ENCODE results near the gene METTL14. TPM values are rescaled to one million over a fixed set of nuclear protein-coding genes. Genes with fewer than 3 reads are reported as not detected.

The METTL14 gene
- total RNA-seq, 1 donor from 2014 or later, result 12.3 TPM

GRCh38 chr4:118714682-118715081 lies 29.5 kb downstream of the METTL14 start:
- H3K4me3 ChIP-seq, result no peak overlapping the region

GRCh38 chr4:118716304-118716703 lies 31.1 kb downstream of the METTL14 start:
- H3K27me3 ChIP-seq, result no peaks in the 10 kb centered on the region
- intact Hi-C loops (cut with DNase I), result no loop called here
- TF ChIP-seq CTCF (IDR thresholded peaks at IDR 0.05) (no peak), POLR2AphosphoS5 (IDR thresholded peaks at IDR 0.05; ENCODE audit: insufficient read depth in 1 of 2, low read depth in 1 of 2) (no peak), POLR2A (IDR thresholded peaks at IDR 0.05) (no peak)
- H3K27ac ChIP-seq, result no peak overlapping the region
- H3K4me3 ChIP-seq, result no peak overlapping the region
- DNase-seq (ENCODE audit: extremely low spot score in 2 of 2), result no peak
- no peaks in the 10 kb centered on the region for H3K4me1 ChIP-seq
- peaks cover 0 to 6% of the 10 kb centered on the region in 2 donors for H3K36me3 ChIP-seq
- H3K9me3 ChIP-seq, result no peaks in the 10 kb centered on the region

More at GRCh38 chr4:118714682-118715081, 29.5 kb downstream of the METTL14 start:
- intact Hi-C loops (cut with DNase I), result no loop called here
- H3K27me3 ChIP-seq, result no peaks in the 10 kb centered on the region
- TF ChIP-seq POLR2A (IDR thresholded peaks at IDR 0.05) (no peak), POLR2AphosphoS5 (IDR thresholded peaks at IDR 0.05; ENCODE audit: insufficient read depth in 1 of 2, low read depth in 1 of 2) (no peak), CTCF (IDR thresholded peaks at IDR 0.05) (no peak)
- no peaks in the 10 kb centered on the region for H3K9me3 ChIP-seq
- no peak for DNase-seq (ENCODE audit: extremely low spot score in 2 of 2)
- H3K4me1 ChIP-seq, result no peaks in the 10 kb centered on the region
- peaks cover 0 to 13% of the 10 kb centered on the region in 2 donors for H3K36me3 ChIP-seq
- no peak overlapping the region for H3K27ac ChIP-seq

- H3K27ac ChIP-seq, result no peak overlapping the region
- no peaks in the 10 kb centered on the region for H3K4me1 ChIP-seq
- peaks cover 0 to 21% of the 10 kb centered on the region in 2 donors for H3K36me3 ChIP-seq
- TF ChIP-seq POLR2AphosphoS5 (IDR thresholded peaks at IDR 0.05; ENCODE audit: insufficient read depth in 1 of 2, low read depth in 1 of 2) (no peak), POLR2A (IDR thresholded peaks at IDR 0.05) (no peak), CTCF (IDR thresholded peaks at IDR 0.05) (no peak)
- H3K4me3 ChIP-seq, result no peak overlapping the region
- intact Hi-C loops (cut with DNase I), result no loop called here
- H3K27me3 ChIP-seq, result no peaks in the 10 kb centered on the region
- no peak for DNase-seq (ENCODE audit: extremely low spot score in 2 of 2)
- H3K9me3 ChIP-seq, result no peaks in the 10 kb centered on the region
These were observed 33.4 kb downstream of the METTL14 start for GRCh38 chr4:118718511-118719170.

GRCh38 chr4:118721752-118722151 lies 36.6 kb downstream of the METTL14 start:
- peaks cover 0 to 51% of the 10 kb centered on the region in 2 donors for H3K36me3 ChIP-seq

More at GRCh38 chr4:118721752-118722151, 36.6 kb downstream of the METTL14 start:
- DNase-seq (ENCODE audit: extremely low spot score in 2 of 2), result no peak
- Histone ChIP-seq H3K27ac (no peak overlapping the region), H3K4me3 (no peak overlapping the region), H3K4me1 (no peaks in the 10 kb centered on the region), H3K9me3 (no peaks in the 10 kb centered on the region), H3K27me3 (no peaks in the 10 kb centered on the region)
- TF ChIP-seq POLR2A (IDR thresholded peaks at IDR 0.05), result no peak
- TF ChIP-seq CTCF (IDR thresholded peaks at IDR 0.05), result no peak
- no peak for TF ChIP-seq POLR2AphosphoS5 (IDR thresholded peaks at IDR 0.05; ENCODE audit: insufficient read depth in 1 of 2, low read depth in 1 of 2)
- intact Hi-C loops (cut with DNase I), result no loop called here

Data from vagina (tissue), 2 donors.